Uterus (tissue), 2 donors: ENCODE data around the gene STK39.

Source experiments
- POLR2A ChIP-seq, 2 donors: fragments of 450-650 bp; IDR thresholded peaks; one replicate each; pipeline ENCODE4 v1.6.1; 2016; ENCODE audit warnings: antibody characterized with exemption in 2 of 2, mild to moderate bottlenecking in 1 of 2, moderate library complexity in 1 of 2
- TF ChIP-seq, protein P1 (sequence below), 4 experiments: fragments of 200-600 bp in 2 of 4; fragments of 450-650 bp in 2 of 4; sonication (generic) in 2 of 4; IDR thresholded peaks; one replicate each; pipeline ENCODE4 v1.5.1; 2016 to 2019; ENCODE audit warnings: antibody characterized with exemption in 4 of 4, mild to moderate bottlenecking in 2 of 4, moderate library complexity in 1 of 4

DNA sequence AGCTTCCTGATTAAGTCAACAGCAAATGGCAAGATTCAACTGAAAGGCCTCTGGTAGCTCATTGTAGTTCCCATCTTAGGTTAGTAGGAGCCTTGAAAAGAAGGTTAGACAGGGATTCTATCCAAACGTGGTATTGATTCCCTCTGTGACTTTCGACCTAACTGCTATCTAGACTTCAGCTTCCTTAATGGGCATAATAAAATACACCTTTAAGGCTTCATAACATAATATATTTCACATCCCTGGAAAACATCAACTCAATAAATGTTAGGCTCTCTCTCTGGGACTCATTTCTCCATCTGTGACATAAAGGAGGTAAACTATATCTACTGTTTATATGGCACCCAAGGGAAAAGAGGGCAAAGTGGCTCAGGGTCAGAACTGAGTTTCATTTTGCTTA is 60.9 kb downstream of the STK39 start:
- TF ChIP-seq, protein P1, sequence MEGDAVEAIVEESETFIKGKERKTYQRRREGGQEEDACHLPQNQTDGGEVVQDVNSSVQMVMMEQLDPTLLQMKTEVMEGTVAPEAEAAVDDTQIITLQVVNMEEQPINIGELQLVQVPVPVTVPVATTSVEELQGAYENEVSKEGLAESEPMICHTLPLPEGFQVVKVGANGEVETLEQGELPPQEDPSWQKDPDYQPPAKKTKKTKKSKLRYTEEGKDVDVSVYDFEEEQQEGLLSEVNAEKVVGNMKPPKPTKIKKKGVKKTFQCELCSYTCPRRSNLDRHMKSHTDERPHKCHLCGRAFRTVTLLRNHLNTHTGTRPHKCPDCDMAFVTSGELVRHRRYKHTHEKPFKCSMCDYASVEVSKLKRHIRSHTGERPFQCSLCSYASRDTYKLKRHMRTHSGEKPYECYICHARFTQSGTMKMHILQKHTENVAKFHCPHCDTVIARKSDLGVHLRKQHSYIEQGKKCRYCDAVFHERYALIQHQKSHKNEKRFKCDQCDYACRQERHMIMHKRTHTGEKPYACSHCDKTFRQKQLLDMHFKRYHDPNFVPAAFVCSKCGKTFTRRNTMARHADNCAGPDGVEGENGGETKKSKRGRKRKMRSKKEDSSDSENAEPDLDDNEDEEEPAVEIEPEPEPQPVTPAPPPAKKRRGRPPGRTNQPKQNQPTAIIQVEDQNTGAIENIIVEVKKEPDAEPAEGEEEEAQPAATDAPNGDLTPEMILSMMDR (IDR thresholded peaks at IDR 0.05) = no peak
- TF ChIP-seq POLR2A (IDR thresholded peaks at IDR 0.05) = no peak
